Measurements from ENCODE around the gene KIFC3. TPM values are rescaled to one million over a fixed set of nuclear protein-coding genes. Genes with fewer than 3 reads are reported as not detected.

The KIFC3 gene
- total RNA-seq, 3 donors from 2014 or later, result 2.7 to 4.1 (median 3.2) TPM

DNA sequence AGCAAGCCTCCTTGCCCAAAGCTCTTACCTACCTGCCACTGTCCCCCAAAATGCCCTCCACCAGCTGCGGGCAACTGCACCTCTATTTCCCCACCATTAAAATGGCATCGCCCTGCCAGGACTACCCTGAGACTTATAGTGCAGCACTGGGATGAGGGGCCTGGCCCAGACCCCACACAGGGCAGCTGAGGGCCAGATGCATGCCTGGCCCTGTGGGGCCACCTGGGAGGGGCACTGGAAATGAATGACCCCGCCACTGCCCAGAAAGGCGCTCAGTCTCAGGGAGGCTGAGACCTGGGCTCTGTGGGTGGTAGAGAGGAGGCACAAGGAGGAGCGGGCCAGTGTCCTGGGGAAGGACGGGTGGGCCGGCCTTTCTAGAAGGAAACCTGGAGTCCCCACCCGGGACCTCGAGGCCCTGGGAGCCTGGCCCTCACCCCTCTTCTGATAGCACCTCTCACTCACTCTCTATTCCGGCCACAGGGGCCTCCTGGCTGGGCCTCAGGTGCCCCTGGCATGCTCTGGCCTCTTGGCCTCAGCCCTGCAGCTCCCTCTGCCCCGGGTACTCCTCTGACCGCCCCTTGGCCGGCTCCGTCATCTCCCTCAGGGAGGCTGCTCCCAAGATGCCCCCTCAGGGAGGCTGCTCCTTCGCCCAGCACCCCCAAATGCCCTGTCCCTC is 39.8 kb downstream of the KIFC3 start:
- DNase-seq, result no peak
- Mint-ChIP-seq H3K36me3 (ENCODE audit: insufficient read depth) (no peaks in the 10 kb centered on the region), H3K9me3 (no peaks in the 10 kb centered on the region), H3K27me3 (ENCODE audit: low read depth) (no peaks in the 10 kb centered on the region), H3K4me3 (no peak overlapping the region), H3K4me1 (ENCODE audit: low read depth) (peaks cover 1% of the 10 kb centered on the region)
- ATAC-seq, result no peak

DNA sequence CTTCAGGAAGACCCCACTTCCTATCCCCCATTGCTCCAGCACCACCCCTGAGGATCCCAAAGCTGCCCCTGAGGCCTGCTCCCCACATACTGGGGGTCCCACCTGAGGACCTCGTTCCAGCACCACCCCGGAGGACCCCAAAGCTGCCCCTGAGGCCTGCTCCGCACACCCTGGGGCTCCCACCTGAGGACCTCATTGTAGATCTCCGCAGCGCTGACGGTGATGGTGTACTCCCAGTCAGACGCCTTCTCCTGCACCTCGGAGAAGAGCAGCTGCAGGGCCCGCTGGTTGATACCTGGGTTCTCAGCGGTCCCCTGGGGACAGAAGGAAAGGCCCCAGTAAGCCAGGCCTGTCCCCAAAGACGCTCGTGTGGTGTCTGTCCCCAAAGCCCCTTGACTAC is 40.3 kb downstream of the KIFC3 start:
- no peaks in the 10 kb centered on the region for H3K9me3 Mint-ChIP-seq
- peaks cover 1% of the 10 kb centered on the region for H3K4me1 Mint-ChIP-seq (ENCODE audit: low read depth)
- H3K4me3 Mint-ChIP-seq, result no peak overlapping the region
- DNase-seq, result no peak
- H3K27me3 Mint-ChIP-seq (ENCODE audit: low read depth), result no peaks in the 10 kb centered on the region
- ATAC-seq, result no peak
- no peaks in the 10 kb centered on the region for H3K36me3 Mint-ChIP-seq (ENCODE audit: insufficient read depth)

DNA sequence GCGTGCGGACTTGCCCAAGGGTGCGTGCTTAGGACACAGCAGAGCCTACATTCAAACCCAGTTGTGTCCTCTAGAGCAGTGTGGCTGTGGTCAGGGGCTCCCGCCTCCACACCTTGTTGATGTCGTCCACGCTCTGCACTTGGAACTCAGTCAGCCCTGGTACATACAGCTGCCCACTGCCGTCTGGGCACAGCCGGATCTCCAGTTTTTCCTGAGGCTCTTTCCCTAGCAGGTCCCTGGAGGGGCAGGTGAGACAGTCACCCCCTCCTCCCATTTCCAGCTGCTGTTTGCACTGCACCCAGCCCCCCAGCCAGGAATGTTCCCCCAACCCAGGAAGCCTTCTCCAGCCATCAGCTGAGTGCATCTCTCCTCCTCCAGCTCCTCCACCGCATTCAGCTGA is 41.0 kb downstream of the KIFC3 start:
- no peak overlapping the region for H3K4me3 Mint-ChIP-seq

GRCh38 chr16:57760357-57761160 is 41.7 kb downstream of the KIFC3 start:
- ATAC-seq (no peak), DNase-seq (no peak)
- peaks cover 1% of the 10 kb centered on the region for H3K4me1 Mint-ChIP-seq (ENCODE audit: low read depth)
- H3K27me3 Mint-ChIP-seq (ENCODE audit: low read depth), result no peaks in the 10 kb centered on the region
- no peak overlapping the region for H3K4me3 Mint-ChIP-seq
- H3K36me3 Mint-ChIP-seq (ENCODE audit: insufficient read depth), result peaks cover 4% of the 10 kb centered on the region
- no peaks in the 10 kb centered on the region for H3K9me3 Mint-ChIP-seq

More for the DNA sequence above, 41.0 kb downstream of the KIFC3 start:
- H3K27me3 Mint-ChIP-seq (ENCODE audit: low read depth), result no peaks in the 10 kb centered on the region
- peaks cover under 1% of the 10 kb centered on the region for H3K36me3 Mint-ChIP-seq (ENCODE audit: insufficient read depth)
- DNase-seq (no peak), ATAC-seq (no peak)
- peaks cover 1% of the 10 kb centered on the region for H3K4me1 Mint-ChIP-seq (ENCODE audit: low read depth)
- no peaks in the 10 kb centered on the region for H3K9me3 Mint-ChIP-seq

DNA sequence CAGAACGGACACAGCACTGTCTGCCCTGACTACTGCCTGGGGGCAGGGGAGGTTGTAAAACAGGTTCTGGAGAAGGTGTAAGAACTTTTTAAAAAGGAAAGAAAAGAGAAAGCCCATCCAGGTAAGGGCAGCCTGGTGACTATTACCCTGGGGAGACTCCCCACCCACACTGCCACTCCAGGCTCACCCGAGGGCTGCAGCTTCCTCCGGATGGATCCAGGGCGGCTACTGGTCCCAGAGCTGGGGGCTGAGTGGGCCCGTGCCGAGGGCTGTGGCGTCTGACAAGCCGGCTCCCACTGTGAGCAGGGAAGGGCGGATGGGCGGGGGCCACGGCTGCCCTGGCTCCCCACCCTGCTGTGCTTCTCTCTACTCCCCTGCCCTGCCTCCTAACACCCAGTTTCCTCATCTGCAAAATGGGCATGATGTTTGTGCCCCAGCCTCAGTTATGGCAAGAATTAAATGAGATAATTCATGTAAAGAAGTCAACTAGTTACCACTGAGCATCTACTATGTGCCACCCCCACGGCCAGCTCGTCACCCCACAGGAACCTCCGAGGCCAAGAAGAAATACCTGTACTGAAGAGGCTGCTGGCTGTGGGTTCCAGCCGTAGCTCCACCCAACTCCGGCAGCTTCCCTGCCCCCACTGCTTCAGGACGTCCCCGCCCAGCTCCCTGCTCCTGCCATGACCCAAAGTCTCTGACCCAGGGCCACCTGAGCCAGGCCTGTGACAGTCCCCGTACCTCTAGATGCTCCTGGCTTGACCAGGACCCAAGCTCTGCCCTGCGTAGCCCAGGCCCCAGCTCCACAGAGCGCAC is 42.5 kb downstream of the KIFC3 start:
- Mint-ChIP-seq H3K27me3 (ENCODE audit: low read depth) (no peaks in the 10 kb centered on the region), H3K9me3 (no peaks in the 10 kb centered on the region), H3K36me3 (ENCODE audit: insufficient read depth) (peaks cover 4% of the 10 kb centered on the region), H3K4me3 (no peak overlapping the region), H3K4me1 (ENCODE audit: low read depth) (peaks cover 1% of the 10 kb centered on the region)
- ATAC-seq (no peak), DNase-seq (no peak)

DNA sequence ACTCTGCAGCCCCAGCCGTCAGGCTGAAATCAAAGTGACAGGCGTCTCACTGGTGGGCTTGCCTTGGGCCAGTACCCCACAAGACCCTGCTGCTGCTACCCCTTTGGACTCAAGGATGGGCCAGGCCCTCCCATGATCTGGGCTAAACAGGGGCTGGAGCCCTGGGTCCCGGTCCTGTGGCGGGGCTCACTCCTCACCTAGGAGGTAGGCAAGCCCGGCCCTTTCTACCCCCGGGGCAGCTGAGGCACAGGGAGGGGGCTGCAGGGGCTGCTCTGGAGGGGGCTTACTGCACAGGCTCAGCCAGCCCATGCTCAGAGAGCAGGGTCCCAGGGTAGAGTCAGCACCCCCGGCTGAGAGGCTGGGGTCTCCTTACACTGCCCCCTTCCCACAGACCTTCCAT is 43.2 kb downstream of the KIFC3 start:
- Mint-ChIP-seq H3K4me3 (no peak overlapping the region), H3K4me1 (ENCODE audit: low read depth) (peaks cover 1% of the 10 kb centered on the region), H3K9me3 (no peaks in the 10 kb centered on the region), H3K36me3 (ENCODE audit: insufficient read depth) (peaks cover 7% of the 10 kb centered on the region), H3K27me3 (ENCODE audit: low read depth) (no peaks in the 10 kb centered on the region)
- ATAC-seq (no peak), DNase-seq (no peak)

- Mint-ChIP-seq H3K9me3 (no peaks in the 10 kb centered on the region), H3K27me3 (ENCODE audit: low read depth) (no peaks in the 10 kb centered on the region), H3K4me3 (no peak overlapping the region), H3K4me1 (ENCODE audit: low read depth) (peaks cover 1% of the 10 kb centered on the region), H3K36me3 (ENCODE audit: insufficient read depth) (peaks cover 9% of the 10 kb centered on the region)
- no peak for ATAC-seq
- no peak for DNase-seq
Measured at GRCh38 chr16:57758331-57759117, 43.8 kb downstream of the KIFC3 start.

- Mint-ChIP-seq H3K27me3 (ENCODE audit: low read depth) (no peaks in the 10 kb centered on the region), H3K4me3 (no peak overlapping the region), H3K36me3 (ENCODE audit: insufficient read depth) (peaks cover 9% of the 10 kb centered on the region), H3K9me3 (no peaks in the 10 kb centered on the region), H3K4me1 (ENCODE audit: low read depth) (peaks cover 1% of the 10 kb centered on the region)
- DNase-seq (no peak), ATAC-seq (no peak)
Measured at GRCh38 chr16:57757883-57758282, 44.4 kb downstream of the KIFC3 start.

DNA sequence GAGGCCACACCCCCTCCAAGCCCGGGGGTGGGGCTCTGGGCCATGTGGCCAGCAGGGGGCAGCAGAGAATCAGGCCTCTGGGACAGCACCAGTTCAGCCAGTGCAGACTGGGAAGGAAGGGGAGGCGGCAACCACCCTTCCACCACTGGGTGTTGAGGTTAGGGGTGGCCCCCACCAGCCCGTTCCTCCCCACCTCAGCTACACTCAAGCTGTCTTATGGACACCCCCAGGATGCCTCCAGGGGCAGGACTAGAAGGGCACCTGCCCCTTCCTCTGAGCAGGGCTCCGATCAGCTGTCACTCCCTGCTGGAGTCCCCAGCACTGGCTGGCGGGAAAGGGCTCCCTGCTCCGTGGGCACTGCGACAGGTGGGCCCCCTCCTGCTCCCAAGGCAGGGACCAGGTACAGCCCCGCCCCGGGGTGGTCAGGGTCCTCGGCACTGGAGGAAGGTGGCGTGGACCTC is 44.9 kb downstream of the KIFC3 start:
- Mint-ChIP-seq H3K4me1 (ENCODE audit: low read depth) (peaks cover 1% of the 10 kb centered on the region), H3K36me3 (ENCODE audit: insufficient read depth) (peaks cover 9% of the 10 kb centered on the region), H3K4me3 (no peak overlapping the region), H3K27me3 (ENCODE audit: low read depth) (no peaks in the 10 kb centered on the region), H3K9me3 (no peaks in the 10 kb centered on the region)
- peak; percentile 89 for DNase-seq
- ATAC-seq, result peak; percentile 93 to 94

GRCh38 chr16:57756424-57757325 is 45.6 kb downstream of the KIFC3 start:
- ATAC-seq, result no peak
- H3K36me3 Mint-ChIP-seq (ENCODE audit: insufficient read depth), result peaks cover 13% of the 10 kb centered on the region
- H3K4me3 Mint-ChIP-seq, result no peak overlapping the region
- no peaks in the 10 kb centered on the region for H3K9me3 Mint-ChIP-seq
- H3K4me1 Mint-ChIP-seq (ENCODE audit: low read depth), result peaks cover 1% of the 10 kb centered on the region
- no peaks in the 10 kb centered on the region for H3K27me3 Mint-ChIP-seq (ENCODE audit: low read depth)
- DNase-seq, result no peak

DNA sequence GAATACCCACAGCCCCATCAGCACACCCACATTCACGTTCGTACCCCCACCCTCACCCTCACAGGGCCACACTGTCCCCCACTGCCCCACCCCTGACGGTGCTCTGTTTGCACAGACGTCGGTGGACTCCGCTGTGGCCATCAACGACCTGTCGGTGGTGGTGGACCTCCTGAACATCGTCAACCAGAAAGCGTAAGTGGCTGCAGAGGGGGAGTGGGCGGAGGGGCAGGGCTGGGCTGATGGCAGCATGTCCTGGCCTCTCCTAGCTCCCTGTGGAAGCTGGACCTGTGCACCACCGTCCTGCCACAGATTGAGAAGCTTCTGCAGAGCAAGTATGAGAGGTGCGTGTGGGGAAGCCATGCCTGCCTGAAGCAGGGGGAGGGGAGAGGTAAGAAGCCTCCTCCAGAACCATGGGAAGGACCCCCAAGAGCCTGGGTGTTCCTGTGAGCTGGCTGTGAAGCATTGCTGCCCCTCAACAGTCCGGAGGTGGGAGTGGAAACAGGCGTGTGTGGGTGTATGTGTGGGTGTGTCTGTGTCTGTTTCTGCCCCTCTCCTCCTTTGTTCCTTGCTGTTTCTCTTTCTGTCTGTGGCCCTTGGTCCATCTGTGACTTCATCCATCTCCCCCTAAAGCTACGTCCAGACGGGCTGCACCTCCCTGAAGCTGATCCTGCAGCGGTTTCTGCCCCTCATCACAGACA is 46.4 kb downstream of the KIFC3 start:
- H3K4me1 Mint-ChIP-seq (ENCODE audit: low read depth), result peaks cover 1% of the 10 kb centered on the region
- H3K27me3 Mint-ChIP-seq (ENCODE audit: low read depth), result no peaks in the 10 kb centered on the region
- H3K9me3 Mint-ChIP-seq, result no peaks in the 10 kb centered on the region
- no peak for DNase-seq
- no peak for ATAC-seq
- peaks cover 17% of the 10 kb centered on the region for H3K36me3 Mint-ChIP-seq (ENCODE audit: insufficient read depth)
- no peak overlapping the region for H3K4me3 Mint-ChIP-seq

DNA sequence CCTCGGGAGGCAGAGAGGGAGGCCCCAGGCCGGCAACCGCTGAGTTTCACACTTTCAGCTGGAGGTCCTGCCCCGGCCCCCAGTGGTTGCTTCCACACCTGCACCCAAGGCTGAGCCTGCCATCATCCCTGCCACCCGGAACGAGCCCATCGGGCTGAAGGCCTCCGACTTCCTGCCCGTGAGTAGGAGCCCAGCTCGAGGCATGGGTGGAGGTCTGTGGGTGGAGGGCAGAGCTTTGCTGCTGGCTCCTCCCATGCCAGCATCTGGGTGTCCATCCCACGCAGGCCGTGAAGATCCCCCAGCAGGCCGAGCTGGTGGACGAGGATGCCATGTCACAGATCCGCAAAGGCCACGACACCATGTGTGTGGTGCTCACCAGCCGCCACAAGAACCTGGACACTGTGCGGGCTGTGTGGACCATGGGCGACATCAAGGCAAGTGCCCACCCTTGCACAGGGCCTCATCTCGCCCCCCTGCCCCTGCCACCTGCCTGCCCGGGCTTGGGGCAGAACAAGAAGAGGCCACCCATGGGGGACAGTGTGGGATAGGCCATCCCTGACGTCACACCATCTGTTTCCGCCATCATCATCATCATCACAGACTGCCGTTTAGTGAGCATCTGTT is 47.1 kb downstream of the KIFC3 start:
- H3K27me3 Mint-ChIP-seq (ENCODE audit: low read depth), result no peaks in the 10 kb centered on the region
- no peak overlapping the region for H3K4me3 Mint-ChIP-seq
- H3K36me3 Mint-ChIP-seq (ENCODE audit: insufficient read depth), result peaks cover 17% of the 10 kb centered on the region
- no peak for ATAC-seq
- H3K9me3 Mint-ChIP-seq, result no peaks in the 10 kb centered on the region
- H3K4me1 Mint-ChIP-seq (ENCODE audit: low read depth), result peaks cover 1% of the 10 kb centered on the region
- DNase-seq, result no peak
